ENCODE data around the gene TMEM61. TPM values are rescaled to one million over a fixed set of nuclear protein-coding genes. Genes with fewer than 3 reads are reported as not detected.
A peak's percentile ranks its signal among the peaks of the same experiment; 100 is the strongest.

Gene TMEM61
- polyA plus RNA-seq, 1 of the 3 experiments (the other 2 are of a cell fraction) = not detected

GRCh38 chr1:54949053-54949452 is 31.4 kb upstream of the TMEM61 start:
- Histone ChIP-seq H3K27me3 (ENCODE audit: insufficient read depth) (no peaks in the 10 kb centered on the region), H3K4me2 (no peak overlapping the region), H3K9me2 (no peaks in the 10 kb centered on the region), H3K36me3 (replicated peaks in 1 of 2; ENCODE audit: control insufficient read depth in 1 of 2, insufficient read depth in 2 of 2, low read length in 1 of 2) (no peaks in the 10 kb centered on the region), H3K79me2 (ENCODE audit: insufficient read depth) (no peaks in the 10 kb centered on the region), H3K4me1 (ENCODE audit: control insufficient read depth in 1 of 2, insufficient read depth in 2 of 2, low read depth in 1 of 2, low read length in 1 of 2) (peaks cover 7 to 9% of the 10 kb centered on the region in 2 experiments; a peak in 2 of 4 replicates), H3F3A (replicated peaks; ENCODE audit: insufficient read depth) (no peaks in the 10 kb centered on the region), H2AFZ (ENCODE audit: low read depth) (no peak overlapping the region), H3K9ac (no peak overlapping the region), H3K4me3 (ENCODE audit: low read depth in 2 of 2, low read length in 1 of 2) (no peak overlapping the region), H3K9me3 (no peaks in the 10 kb centered on the region), H4K20me1 (ENCODE audit: insufficient read depth) (no peaks in the 10 kb centered on the region), H3K27ac (ENCODE audit: low read depth in 2 of 2, low read length in 1 of 2) (no peak overlapping the region)
- no peak for TF ChIP-seq TAF1 (IDR thresholded peaks at IDR 0.05; ENCODE audit: borderline replicate concordance, low read depth, low read length)
- TF ChIP-seq JUND (IDR thresholded peaks at IDR 0.05) = no peak
- no peak for DNase-seq
- CTCF ChIA-PET = interaction anchor here (2.0 to 15.1 kb wide), 11 partner anchors 9 to 68 kb away, joined by 6 to 390 read pairs (median 36); partner anchors contain the start of gene BSND
- POLR2A ChIA-PET = interaction anchor here (0.6 kb wide), 1 partner anchor 280 kb away, joined by 4 read pairs; no protein-coding TSS in a partner anchor
- 98% methylated on average over 4 of the region's 4 CpGs for WGBS (ENCODE audit: low lambda C conversion rate)

GRCh38 chr1:54950006-54950368 is 30.4 kb upstream of the TMEM61 start:
- H3K4me3 ChIP-seq (ENCODE audit: low read depth in 2 of 2, low read length in 1 of 2) = no peak overlapping the region
- 57% methylated on average over 6 of the region's 6 CpGs for WGBS (ENCODE audit: low lambda C conversion rate)
- H3K9me3 ChIP-seq = no peaks in the 10 kb centered on the region
- no peak for TF ChIP-seq POLR2AphosphoS5 (IDR thresholded peaks at IDR 0.05; ENCODE audit: low read depth, low read length)
- no peak for TF ChIP-seq YY1 (IDR thresholded peaks at IDR 0.05; ENCODE audit: low read depth)
- no peak for TF ChIP-seq ZBTB33 (IDR thresholded peaks at IDR 0.05; ENCODE audit: borderline replicate concordance, low read depth)
- no peak for TF ChIP-seq NFIC (IDR thresholded peaks at IDR 0.05; ENCODE audit: borderline replicate concordance)
- TF ChIP-seq FOSL2 (IDR thresholded peaks at IDR 0.05; ENCODE audit: borderline replicate concordance, low read depth) = no peak
- TF ChIP-seq TAF1 (IDR thresholded peaks at IDR 0.05; ENCODE audit: borderline replicate concordance, low read depth, low read length) = no peak
- H2AFZ ChIP-seq (ENCODE audit: low read depth) = peak overlapping the region; percentile 99; the same call in 1 of the 2 replicates
- H3K27ac ChIP-seq (ENCODE audit: low read depth in 2 of 2, low read length in 1 of 2) = peak overlapping the region in 1 of 2 experiments; percentile 54; a peak in 1 of 4 replicates
- peak overlapping the region; percentile 37; the same call in 1 of the 2 replicates for H3K9ac ChIP-seq
- 0 out of 2 replicates have a peak overlapping the region, but pooled peaks have one; percentile 58 for H3K4me2 ChIP-seq
- H3F3A ChIP-seq (replicated peaks; ENCODE audit: insufficient read depth) = no peaks in the 10 kb centered on the region
- ChIA-PET CTCF (interaction anchor here (0.6 to 15.1 kb wide), 33 partner anchors 10 to 1588 kb away, joined by 3 to 390 read pairs (median 6); partner anchors contain the start of genes BSND and TMEM61), POLR2A (interaction anchor here (1.5 to 1.6 kb wide), 2 partner anchors 42 to 72 kb away, joined by 3 to 10 read pairs; no protein-coding TSS in a partner anchor)
- peaks cover 7 to 9% of the 10 kb centered on the region in 2 experiments; a peak in 2 of 4 replicates for H3K4me1 ChIP-seq (ENCODE audit: control insufficient read depth in 1 of 2, insufficient read depth in 2 of 2, low read depth in 1 of 2, low read length in 1 of 2)
- no peaks in the 10 kb centered on the region for H3K27me3 ChIP-seq (ENCODE audit: insufficient read depth)
- no peaks in the 10 kb centered on the region for H3K9me2 ChIP-seq
- no peaks in the 10 kb centered on the region for H3K36me3 ChIP-seq (replicated peaks in 1 of 2; ENCODE audit: control insufficient read depth in 1 of 2, insufficient read depth in 2 of 2, low read length in 1 of 2)
- no peaks in the 10 kb centered on the region for H3K79me2 ChIP-seq (ENCODE audit: insufficient read depth)
- no peaks in the 10 kb centered on the region for H4K20me1 ChIP-seq (ENCODE audit: insufficient read depth)
- DNase-seq = no peak

Data from SK-N-SH (cell line).